ENCODE measurements around the gene STAT4.

STAT4 gene

GRCh38 chr2:191012845-191013681, 137.7 kb downstream of the STAT4 start:
- peaks cover 13% of the 10 kb centered on the region for H3K4me1 ChIP-seq
- peak overlapping the region; percentile 99 for H3K4me3 ChIP-seq (ENCODE audit: low read depth, low read length)
- no peak for TF ChIP-seq CTCF (IDR thresholded peaks at IDR 0.05)
- H3K4me2 ChIP-seq (ENCODE audit: low read length): peak overlapping the region; percentile 94
- H3K27me3 ChIP-seq (ENCODE audit: control insufficient read depth, insufficient read depth, low read length): no peaks in the 10 kb centered on the region
- peaks cover 27% of the 10 kb centered on the region for H3K79me2 ChIP-seq
- peak overlapping the region; percentile 91 for H3K27ac ChIP-seq
- no peaks in the 10 kb centered on the region for H3K36me3 ChIP-seq (ENCODE audit: control insufficient read depth, insufficient read depth, low read length)
- peak overlapping the region; percentile 25 for H3K9ac ChIP-seq
- H3K9me3 ChIP-seq (ENCODE audit: control insufficient read depth, low read length): no peaks in the 10 kb centered on the region
- H2AFZ ChIP-seq: peak overlapping the region; percentile 80

- Histone ChIP-seq H3K9ac (no peak overlapping the region), H3K4me2 (ENCODE audit: low read length) (peak overlapping the region; percentile 94), H3K27me3 (ENCODE audit: control insufficient read depth, insufficient read depth, low read length) (no peaks in the 10 kb centered on the region), H3K27ac (no peak overlapping the region), H3K4me1 (peaks cover 13% of the 10 kb centered on the region), H2AFZ (no peak overlapping the region), H3K79me2 (peaks cover 27% of the 10 kb centered on the region), H3K36me3 (ENCODE audit: control insufficient read depth, insufficient read depth, low read length) (no peaks in the 10 kb centered on the region), H3K4me3 (ENCODE audit: low read depth, low read length) (no peak overlapping the region), H3K9me3 (ENCODE audit: control insufficient read depth, low read length) (no peaks in the 10 kb centered on the region)
- no peak for TF ChIP-seq CTCF (IDR thresholded peaks at IDR 0.05)
These were observed 138.4 kb downstream of the STAT4 start for GRCh38 chr2:191012346-191012745.

GRCh38 chr2:191010887-191011885, 139.6 kb downstream of the STAT4 start:
- Histone ChIP-seq H3K79me2 (peaks cover 27% of the 10 kb centered on the region), H3K27me3 (ENCODE audit: control insufficient read depth, insufficient read depth, low read length) (no peaks in the 10 kb centered on the region), H3K4me3 (ENCODE audit: low read depth, low read length) (no peak overlapping the region), H3K9ac (no peak overlapping the region), H3K4me2 (ENCODE audit: low read length) (no peak overlapping the region), H3K36me3 (ENCODE audit: control insufficient read depth, insufficient read depth, low read length) (no peaks in the 10 kb centered on the region), H2AFZ (no peak overlapping the region), H3K4me1 (peaks cover 13% of the 10 kb centered on the region), H3K9me3 (ENCODE audit: control insufficient read depth, low read length) (no peaks in the 10 kb centered on the region), H3K27ac (no peak overlapping the region)
- no peak for TF ChIP-seq CTCF (IDR thresholded peaks at IDR 0.05)

- Histone ChIP-seq H2AFZ (no peak overlapping the region), H3K4me2 (ENCODE audit: low read length) (no peak overlapping the region), H3K4me3 (ENCODE audit: low read depth, low read length) (no peak overlapping the region), H3K27ac (no peak overlapping the region), H3K36me3 (ENCODE audit: control insufficient read depth, insufficient read depth, low read length) (no peaks in the 10 kb centered on the region), H3K79me2 (peaks cover 27% of the 10 kb centered on the region), H3K4me1 (peaks cover 13% of the 10 kb centered on the region), H3K9ac (no peak overlapping the region), H3K9me3 (ENCODE audit: control insufficient read depth, low read length) (no peaks in the 10 kb centered on the region), H3K27me3 (ENCODE audit: control insufficient read depth, insufficient read depth, low read length) (no peaks in the 10 kb centered on the region)
- no peak for TF ChIP-seq CTCF (IDR thresholded peaks at IDR 0.05)
These were observed 141.0 kb downstream of the STAT4 start for GRCh38 chr2:191009541-191010374.

Data from parathyroid adenoma (tissue), 2 donors.